Right ventricle myocardium superior (tissue), 1 donor: ENCODE data around the gene FOXO6. TPM values are rescaled to one million over a fixed set of nuclear protein-coding genes. Genes with fewer than 3 reads are reported as not detected.
A peak's percentile ranks its signal among the peaks of the same experiment; 100 is the strongest.

Experiments
- ATAC-seq: fragments of 200-7000 bp; cut with Tn5 transposase; one replicate; pipeline ENCODE4 v1.9.1; 2020; ENCODE audit warnings: mild to moderate bottlenecking; ENCODE audit not compliant: poor library complexity
- DNase-seq: peaks from one replicate; pipeline ENCODE4 v3.0.0-alpha.2; 2020
- intact Hi-C: fragments of 100-400 bp; cut with DNase I; formaldehyde crosslinking; loops from one replicate; pipeline ENCODE4 v1.11.2; 2022
- total RNA-seq: library from RNA; stranded (reverse); fragmentation: NEBNext Ultra II Directional; extraction: Animal tissue kit (Norgen Biotek cat#: 25700); gene quantifications from one replicate; pipeline ENCODE4 v1.2.1, GENCODE V29; 2021
- donor health status: DM: no; HTN: yes; CAD: no; lungs with severe emphysema.

FOXO6 gene
- total RNA-seq, 1 donor from 2014 or later = 3.6 TPM

- intact Hi-C loops = no loop called here
- ATAC-seq (no peak), DNase-seq (no peak)
These were observed 66.1 kb downstream of the FOXO6 start for GRCh38 chr1:41427122-41427913.

GRCh38 chr1:41427916-41428737 lies 66.9 kb downstream of the FOXO6 start:
- DNase-seq = no peak
- no peak for ATAC-seq
- intact Hi-C loops = no loop called here

- DNase-seq (no peak), ATAC-seq (no peak)
- intact Hi-C loops = no loop called here
These were observed 67.8 kb downstream of the FOXO6 start for GRCh38 chr1:41428738-41429640.

- DNase-seq (no peak), ATAC-seq (no peak)
- intact Hi-C loops = no loop called here
These were observed 68.4 kb downstream of the FOXO6 start for GRCh38 chr1:41429641-41430035.

GRCh38 chr1:41430069-41430468 lies 68.8 kb downstream of the FOXO6 start:
- DNase-seq (no peak), ATAC-seq (no peak)
- intact Hi-C loops = no loop called here

GRCh38 chr1:41430582-41430981 lies 69.3 kb downstream of the FOXO6 start:
- intact Hi-C loops = no loop called here
- no peak for ATAC-seq
- no peak for DNase-seq

GRCh38 chr1:41431490-41432350 lies 70.5 kb downstream of the FOXO6 start:
- DNase-seq (peak; percentile 57), ATAC-seq (peak; percentile 15)
- intact Hi-C loops = no loop called here

Other genes with a start within 250 kb of the FOXO6 start
- gene SCMH1, start 119.1 kb upstream of the FOXO6 start, total RNA-seq = 38.0 TPM
- gene EDN2, start 123.2 kb downstream of the FOXO6 start, total RNA-seq = 0.27 TPM